Osteoblast (primary cell): ENCODE results near the gene COL10A1. TPM values are rescaled to one million over a fixed set of nuclear protein-coding genes. Genes with fewer than 3 reads are reported as not detected.

Experiments
- DNase-seq: peaks from one replicate; pipeline ENCODE4 v3.0.0; 2011; ENCODE audit warnings: low spot score, mixed read lengths; ENCODE audit not compliant: insufficient read length; ENCODE audit errors: missing footprints
- H2AFZ ChIP-seq: 2 replicates; pipeline ENCODE4 v1.6.0; 2011; ENCODE audit warnings: mild to moderate bottlenecking, low read length
- H3K27ac ChIP-seq: 2 replicates; pipeline ENCODE4 v1.5.1; 2011; ENCODE audit warnings: mild to moderate bottlenecking, low read depth, low read length, moderate library complexity
- H3K27me3 ChIP-seq: 2 replicates; pipeline ENCODE4 v1.6.0; 2012; ENCODE audit warnings: mild to moderate bottlenecking, control low read depth, inconsistent platforms, low read length, moderate library complexity; ENCODE audit not compliant: insufficient read depth
- H3K36me3 ChIP-seq: 2 replicates; pipeline ENCODE4 v1.5.1; 2011; ENCODE audit warnings: mild to moderate bottlenecking, low read length, control low read depth, moderate library complexity; ENCODE audit not compliant: insufficient read depth
- H3K4me1 ChIP-seq: 2 replicates; pipeline ENCODE4 v1.5.1; 2011; ENCODE audit warnings: mild to moderate bottlenecking, low read length, control low read depth, moderate library complexity; ENCODE audit not compliant: insufficient read depth
- H3K4me2 ChIP-seq: 2 replicates; pipeline ENCODE4 v1.6.0; 2011; ENCODE audit warnings: mild to moderate bottlenecking, low read length; ENCODE audit not compliant: insufficient read depth
- H3K4me3 ChIP-seq: fragments of 200-600 bp; sonication (generic); 3 replicates; pipeline ENCODE4 v1.5.1; 2012; ENCODE audit warnings: mild to moderate bottlenecking, low read length, inconsistent platforms; ENCODE audit not compliant: insufficient read depth
- H3K79me2 ChIP-seq: 2 replicates; pipeline ENCODE4 v1.6.0; 2012; ENCODE audit warnings: mild to moderate bottlenecking, low read length, control low read depth, inconsistent platforms; ENCODE audit not compliant: insufficient read depth
- H3K9me3 ChIP-seq: 2 replicates; pipeline ENCODE4 v1.5.1; 2011; ENCODE audit warnings: low read depth, low read length, control low read depth
- H4K20me1 ChIP-seq: 2 replicates; pipeline ENCODE4 v1.6.0; 2012; ENCODE audit warnings: mild to moderate bottlenecking, low read length, control low read depth; ENCODE audit not compliant: insufficient read depth
- total RNA-seq: library from RNA; depleted of rRNA; stranded (reverse); fragments of >200 nt; gene quantifications from 2 replicates; pipeline ENCODE4 v1.2.3, GENCODE V29; 2012
- TF ChIP-seq, protein P1 (sequence below): IDR thresholded peaks from 2 replicates; pipeline ENCODE4 v1.5.1; 2011; ENCODE audit warnings: mild to moderate bottlenecking, low read depth, low read length, moderate library complexity; ENCODE audit errors: extremely low read depth

COL10A1 gene
- total RNA-seq, 1 donor, result 36.2 TPM

DNA sequence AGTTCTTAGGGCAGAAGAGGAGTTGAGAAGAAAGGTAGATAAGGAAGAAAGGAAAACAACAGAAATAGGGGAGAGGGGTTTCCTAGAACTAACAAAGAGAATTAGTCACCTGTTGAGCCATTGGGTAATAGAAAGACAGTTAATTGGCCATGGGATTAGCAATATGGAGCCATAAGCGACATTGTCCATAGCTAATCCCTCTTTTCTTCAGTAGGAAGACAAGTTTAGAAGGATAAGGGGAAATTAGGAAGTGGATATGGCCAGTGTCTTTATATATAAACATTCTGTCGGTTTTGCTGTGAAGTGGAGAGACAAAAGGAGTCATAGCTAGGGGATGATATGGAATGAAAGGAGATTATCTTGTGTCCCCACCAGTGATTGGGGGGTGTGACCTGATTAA, 43.9 kb upstream of the COL10A1 start:
- Histone ChIP-seq H3K27me3 (no peaks in the 10 kb centered on the region), H3K4me1 (no peaks in the 10 kb centered on the region), H3K9me3 (no peaks in the 10 kb centered on the region), H3K36me3 (no peaks in the 10 kb centered on the region), H3K4me3 (no peak overlapping the region), H4K20me1 (no peaks in the 10 kb centered on the region), H3K27ac (no peak overlapping the region), H3K4me2 (no peak overlapping the region), H3K79me2 (no peaks in the 10 kb centered on the region), H2AFZ (no peak overlapping the region)
- no peak for DNase-seq
- TF ChIP-seq, protein P1, sequence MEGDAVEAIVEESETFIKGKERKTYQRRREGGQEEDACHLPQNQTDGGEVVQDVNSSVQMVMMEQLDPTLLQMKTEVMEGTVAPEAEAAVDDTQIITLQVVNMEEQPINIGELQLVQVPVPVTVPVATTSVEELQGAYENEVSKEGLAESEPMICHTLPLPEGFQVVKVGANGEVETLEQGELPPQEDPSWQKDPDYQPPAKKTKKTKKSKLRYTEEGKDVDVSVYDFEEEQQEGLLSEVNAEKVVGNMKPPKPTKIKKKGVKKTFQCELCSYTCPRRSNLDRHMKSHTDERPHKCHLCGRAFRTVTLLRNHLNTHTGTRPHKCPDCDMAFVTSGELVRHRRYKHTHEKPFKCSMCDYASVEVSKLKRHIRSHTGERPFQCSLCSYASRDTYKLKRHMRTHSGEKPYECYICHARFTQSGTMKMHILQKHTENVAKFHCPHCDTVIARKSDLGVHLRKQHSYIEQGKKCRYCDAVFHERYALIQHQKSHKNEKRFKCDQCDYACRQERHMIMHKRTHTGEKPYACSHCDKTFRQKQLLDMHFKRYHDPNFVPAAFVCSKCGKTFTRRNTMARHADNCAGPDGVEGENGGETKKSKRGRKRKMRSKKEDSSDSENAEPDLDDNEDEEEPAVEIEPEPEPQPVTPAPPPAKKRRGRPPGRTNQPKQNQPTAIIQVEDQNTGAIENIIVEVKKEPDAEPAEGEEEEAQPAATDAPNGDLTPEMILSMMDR, result no peak

DNA sequence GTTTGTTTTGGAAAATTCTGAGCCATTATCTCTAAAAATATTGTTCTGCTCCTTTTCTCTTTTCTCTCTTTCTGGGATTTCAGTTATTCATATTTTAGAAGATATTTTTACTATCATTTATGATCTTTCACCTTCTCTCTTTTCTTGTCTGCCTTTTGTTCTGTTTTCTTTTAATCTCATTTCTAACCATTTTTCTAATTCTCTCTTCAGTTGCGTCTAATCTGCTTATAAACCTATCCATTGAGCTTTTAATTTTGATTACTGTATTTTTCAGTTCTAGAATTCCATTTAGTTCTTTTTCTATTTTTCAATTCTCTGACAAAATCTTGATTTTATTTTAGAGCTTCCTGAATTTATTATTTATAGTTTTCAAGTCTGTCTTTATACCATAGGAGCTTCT, 42.2 kb upstream of the COL10A1 start:
- Histone ChIP-seq H3K27ac (no peak overlapping the region), H3K79me2 (no peaks in the 10 kb centered on the region), H3K36me3 (no peaks in the 10 kb centered on the region), H3K4me2 (no peak overlapping the region), H3K4me1 (no peaks in the 10 kb centered on the region), H4K20me1 (no peaks in the 10 kb centered on the region), H3K9me3 (no peaks in the 10 kb centered on the region), H2AFZ (no peak overlapping the region), H3K4me3 (no peak overlapping the region), H3K27me3 (no peaks in the 10 kb centered on the region)
- no peak for DNase-seq
- TF ChIP-seq, protein P1, result no peak

DNA sequence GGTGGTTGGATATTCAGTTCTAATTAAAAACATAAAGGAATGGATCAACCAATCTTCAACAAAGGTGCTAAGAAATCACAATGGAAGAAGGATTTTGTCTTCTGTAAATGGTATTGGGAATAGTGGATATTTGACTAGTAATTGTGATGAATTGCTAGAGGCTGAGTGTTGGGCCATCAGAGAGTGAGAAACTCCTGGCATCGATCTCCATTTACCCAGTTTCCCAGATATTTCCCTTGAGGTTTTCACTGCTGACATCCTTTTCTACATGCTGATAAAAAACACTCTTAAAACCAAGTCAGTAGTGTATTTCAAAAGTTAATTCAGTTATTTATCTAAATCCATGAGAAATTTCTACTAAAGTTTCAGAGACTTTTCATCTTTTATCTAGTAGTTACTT, 40.4 kb upstream of the COL10A1 start:
- H3K36me3 ChIP-seq, result no peaks in the 10 kb centered on the region
- H3K79me2 ChIP-seq, result no peaks in the 10 kb centered on the region
- H2AFZ ChIP-seq, result no peak overlapping the region
- H3K4me1 ChIP-seq, result no peaks in the 10 kb centered on the region
- peak; percentile 10 for DNase-seq
- TF ChIP-seq, protein P1, result no peak
- no peak overlapping the region for H3K4me2 ChIP-seq
- H3K9me3 ChIP-seq, result no peaks in the 10 kb centered on the region
- no peak overlapping the region for H3K4me3 ChIP-seq
- H3K27me3 ChIP-seq, result no peaks in the 10 kb centered on the region
- no peaks in the 10 kb centered on the region for H4K20me1 ChIP-seq
- H3K27ac ChIP-seq, result no peak overlapping the region

DNA sequence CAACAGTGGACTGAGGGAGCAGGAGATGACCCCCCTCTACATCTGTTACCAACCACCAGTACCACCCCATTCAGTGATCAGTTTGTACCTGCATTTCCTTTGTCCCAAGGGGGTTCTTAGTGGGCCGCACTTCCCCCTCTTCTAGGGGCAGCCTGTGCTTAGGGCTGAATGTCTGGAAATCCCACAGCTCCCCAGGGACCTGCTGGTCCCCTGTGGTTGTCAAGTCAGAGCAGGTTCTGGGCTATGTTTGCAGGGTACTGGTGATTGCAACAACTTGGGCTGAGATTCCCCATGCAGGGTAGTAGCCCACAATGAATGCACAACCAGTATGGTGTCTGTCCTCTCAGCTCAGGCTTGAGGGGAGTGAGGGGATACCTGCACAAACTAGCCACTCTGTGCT, 39.7 kb upstream of the COL10A1 start:
- Histone ChIP-seq H2AFZ (no peak overlapping the region), H3K27ac (no peak overlapping the region), H3K27me3 (no peaks in the 10 kb centered on the region), H3K9me3 (no peaks in the 10 kb centered on the region), H4K20me1 (no peaks in the 10 kb centered on the region), H3K79me2 (no peaks in the 10 kb centered on the region), H3K4me2 (no peak overlapping the region), H3K36me3 (no peaks in the 10 kb centered on the region), H3K4me1 (no peaks in the 10 kb centered on the region), H3K4me3 (no peak overlapping the region)
- TF ChIP-seq, protein P1, result no peak
- no peak for DNase-seq
